D721Med (cell line): ENCODE results near the gene BMP10.

ENCODE experiments used
- DNase-seq: peaks from one replicate; pipeline ENCODE4 v3.0.0; 2011; ENCODE audit warnings: low spot score; ENCODE audit not compliant: insufficient read length
- FAIRE-seq: peaks from 2 replicates; lab custom pipeline; 2011; peaks lifted over from hg19 to GRCh38; lab: Jason Lieb, UNC
- CTCF ChIP-seq: IDR thresholded peaks from 2 replicates; pipeline ENCODE4 v1.5.1; 2012; ENCODE audit warnings: mild to moderate bottlenecking, control low read depth; ENCODE audit not compliant: insufficient read depth; ENCODE audit errors: missing control alignments

The BMP10 gene

DNA sequence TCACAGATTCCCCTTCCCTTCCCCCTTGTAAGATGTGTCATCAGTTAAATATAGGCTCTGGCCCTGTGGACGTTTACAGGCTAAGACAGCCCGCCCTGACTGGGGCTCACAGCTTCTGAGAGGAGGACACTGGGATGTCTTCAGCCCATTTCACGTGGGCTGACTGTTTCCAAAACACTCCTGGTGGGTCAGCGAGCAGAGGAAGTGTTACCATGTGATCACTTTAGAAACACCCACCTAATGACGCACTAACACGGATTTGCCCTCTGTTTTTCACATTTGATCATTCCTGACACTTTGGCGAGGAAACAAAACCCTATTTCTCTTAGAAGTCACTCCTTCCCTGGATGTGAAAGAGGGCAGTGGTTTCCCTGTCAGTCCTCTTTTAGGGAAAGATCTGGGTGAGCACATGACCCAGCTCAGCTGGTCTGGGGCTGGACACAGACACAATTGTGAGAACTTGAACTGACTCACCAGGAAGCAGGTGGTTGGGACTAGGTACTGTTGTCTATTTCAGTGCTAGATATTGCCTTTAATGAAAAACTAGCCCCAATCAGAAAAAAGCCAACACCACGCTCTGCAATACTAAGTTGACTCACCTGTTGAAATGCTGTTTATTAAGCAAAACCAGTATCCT is 38.8 kb downstream of the BMP10 start:
- no peak for FAIRE-seq
- TF ChIP-seq CTCF = no peak
- no peak for DNase-seq

DNA sequence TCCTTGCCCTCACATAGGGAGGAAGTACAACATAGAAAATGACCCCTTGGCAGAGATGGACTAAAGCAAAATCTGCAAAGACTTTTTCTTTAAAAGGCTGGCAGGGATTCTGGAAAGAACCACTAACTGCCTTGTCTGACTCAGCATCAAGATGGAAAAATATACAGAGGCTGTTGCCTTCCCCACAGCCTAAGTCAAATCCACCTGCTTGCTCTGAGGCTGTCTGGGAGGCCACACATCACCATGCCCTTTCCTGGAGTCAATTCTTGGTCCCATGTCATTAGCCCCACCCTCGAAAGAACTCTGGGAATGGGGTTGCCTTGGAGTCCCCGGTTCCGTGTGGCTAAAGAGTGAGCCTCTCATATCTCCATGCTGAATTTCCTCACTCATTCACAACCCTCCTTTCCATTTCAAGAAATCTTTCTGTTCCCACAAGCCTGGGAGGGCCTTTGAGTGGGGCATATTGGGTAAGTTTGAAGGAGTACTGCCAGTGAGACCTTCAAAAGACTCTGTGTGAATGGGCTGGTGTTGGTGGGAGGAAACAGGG is 39.4 kb downstream of the BMP10 start:
- no peak for DNase-seq
- no peak for TF ChIP-seq CTCF
- no peak for FAIRE-seq

- TF ChIP-seq CTCF = no peak
- no peak for FAIRE-seq
- no peak for DNase-seq
Observed at GRCh38 chr2:68829749-68830148, 41.4 kb downstream of the BMP10 start.

- FAIRE-seq (no peak), DNase-seq (no peak)
- TF ChIP-seq CTCF = no peak
Observed at GRCh38 chr2:68828887-68829708, 42.1 kb downstream of the BMP10 start.

GRCh38 chr2:68827666-68828065 is 43.5 kb downstream of the BMP10 start:
- FAIRE-seq = no peak
- no peak for TF ChIP-seq CTCF
- DNase-seq = no peak

- FAIRE-seq = no peak
- no peak for TF ChIP-seq CTCF
- DNase-seq = no peak
Observed at GRCh38 chr2:68825866-68826265, 45.3 kb downstream of the BMP10 start.
